Neutrophil (primary cell): ENCODE data around the gene AGPAT4.

Source experiments
- H3K27ac ChIP-seq: fragments of 200-600 bp; sonication (generic); 2 replicates; pipeline ENCODE4 v1.5.1; 2016; ENCODE audit warnings: mild to moderate bottlenecking, moderate library complexity
- H3K27me3 ChIP-seq: fragments of 200-600 bp; sonication (generic); 2 replicates; pipeline ENCODE4 v1.6.0; 2016; ENCODE audit warnings: mild to moderate bottlenecking
- H3K36me3 ChIP-seq: fragments of 200-600 bp; sonication (generic); 2 replicates; pipeline ENCODE4 v1.5.1; 2017
- H3K4me1 ChIP-seq, 2 experiments: fragments of 200-600 bp in 1 of 2; sonication (generic) in 1 of 2; 1 replicate in 1 of 2; 2 replicates in 1 of 2; pipeline versions ENCODE4 v1.5.1 to v1.6.1; 2013 to 2016; ENCODE audit warnings: low read depth in 1 of 2, low read length in 1 of 2, mild to moderate bottlenecking in 1 of 2, moderate library complexity in 1 of 2; ENCODE audit not compliant: control insufficient read depth in 1 of 2, insufficient read depth in 1 of 2
- H3K4me3 ChIP-seq, 2 experiments: fragments of 200-600 bp in 1 of 2; sonication (generic) in 1 of 2; 1 replicate in 1 of 2; 2 replicates in 1 of 2; pipeline ENCODE4 v1.5.1; 2013 to 2016; ENCODE audit warnings: low read depth in 1 of 2, low read length in 1 of 2, mild to moderate bottlenecking in 1 of 2, moderate library complexity in 1 of 2
- H3K9me3 ChIP-seq: fragments of 200-600 bp; sonication (generic); 2 replicates; pipeline ENCODE4 v1.5.1; 2016
- TF ChIP-seq, protein P1 (sequence below): fragments of 200-600 bp; sonication (generic); IDR thresholded peaks from 2 replicates; pipeline ENCODE4 v1.5.1; 2016; ENCODE audit warnings: antibody characterized with exemption

AGPAT4 gene

DNA sequence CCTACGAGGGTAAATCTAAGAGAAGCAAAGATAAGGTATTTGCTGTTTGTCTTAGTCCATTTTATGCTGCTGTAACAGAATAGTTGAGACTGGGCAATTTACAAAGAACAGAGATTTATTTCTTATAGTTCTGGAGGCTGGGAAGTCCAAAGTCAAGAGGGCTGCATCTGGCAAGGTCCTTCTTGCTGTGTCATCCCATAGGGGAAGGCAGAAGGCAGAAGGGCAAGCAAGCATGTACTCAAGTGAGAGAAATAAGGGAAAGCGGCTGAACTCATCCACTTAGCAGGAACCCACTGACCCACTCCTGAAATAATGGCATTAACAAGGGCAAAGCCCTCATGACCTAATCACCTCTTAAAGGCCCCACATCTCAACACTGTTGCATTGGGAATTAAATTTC is 102.7 kb downstream of the AGPAT4 start:
- H3K4me3 ChIP-seq, result no peak overlapping the region
- no peaks in the 10 kb centered on the region for H3K4me1 ChIP-seq
- TF ChIP-seq, protein P1, sequence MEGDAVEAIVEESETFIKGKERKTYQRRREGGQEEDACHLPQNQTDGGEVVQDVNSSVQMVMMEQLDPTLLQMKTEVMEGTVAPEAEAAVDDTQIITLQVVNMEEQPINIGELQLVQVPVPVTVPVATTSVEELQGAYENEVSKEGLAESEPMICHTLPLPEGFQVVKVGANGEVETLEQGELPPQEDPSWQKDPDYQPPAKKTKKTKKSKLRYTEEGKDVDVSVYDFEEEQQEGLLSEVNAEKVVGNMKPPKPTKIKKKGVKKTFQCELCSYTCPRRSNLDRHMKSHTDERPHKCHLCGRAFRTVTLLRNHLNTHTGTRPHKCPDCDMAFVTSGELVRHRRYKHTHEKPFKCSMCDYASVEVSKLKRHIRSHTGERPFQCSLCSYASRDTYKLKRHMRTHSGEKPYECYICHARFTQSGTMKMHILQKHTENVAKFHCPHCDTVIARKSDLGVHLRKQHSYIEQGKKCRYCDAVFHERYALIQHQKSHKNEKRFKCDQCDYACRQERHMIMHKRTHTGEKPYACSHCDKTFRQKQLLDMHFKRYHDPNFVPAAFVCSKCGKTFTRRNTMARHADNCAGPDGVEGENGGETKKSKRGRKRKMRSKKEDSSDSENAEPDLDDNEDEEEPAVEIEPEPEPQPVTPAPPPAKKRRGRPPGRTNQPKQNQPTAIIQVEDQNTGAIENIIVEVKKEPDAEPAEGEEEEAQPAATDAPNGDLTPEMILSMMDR, result no peak

DNA sequence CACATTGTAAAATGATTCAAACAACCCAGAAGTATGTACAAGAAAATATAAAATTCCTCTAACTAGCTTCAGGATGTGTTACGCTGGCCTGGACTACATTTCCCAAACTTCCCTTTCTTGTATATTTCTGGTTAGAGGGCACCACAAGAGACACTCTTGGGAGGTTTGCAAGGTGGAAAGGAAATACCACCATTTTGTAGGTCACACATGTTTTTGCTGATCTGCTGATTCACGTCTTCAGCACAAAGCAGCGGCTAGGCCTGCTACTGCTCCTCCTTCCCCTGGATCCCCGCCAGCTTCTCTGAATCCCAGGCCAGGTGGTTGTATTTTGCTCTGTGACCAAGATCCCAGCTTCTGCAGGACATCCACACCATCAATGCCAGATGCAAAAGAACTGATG is 104.2 kb downstream of the AGPAT4 start:
- Histone ChIP-seq H3K27ac (no peak overlapping the region), H3K27me3 (no peaks in the 10 kb centered on the region), H3K4me3 (no peak overlapping the region), H3K9me3 (no peaks in the 10 kb centered on the region), H3K36me3 (no peaks in the 10 kb centered on the region), H3K4me1 (no peaks in the 10 kb centered on the region)
- TF ChIP-seq, protein P1, result no peak

More for the DNA sequence above, 102.7 kb downstream of the AGPAT4 start:
- Histone ChIP-seq H3K9me3 (no peaks in the 10 kb centered on the region), H3K36me3 (no peaks in the 10 kb centered on the region), H3K27me3 (no peaks in the 10 kb centered on the region), H3K27ac (no peak overlapping the region)

DNA sequence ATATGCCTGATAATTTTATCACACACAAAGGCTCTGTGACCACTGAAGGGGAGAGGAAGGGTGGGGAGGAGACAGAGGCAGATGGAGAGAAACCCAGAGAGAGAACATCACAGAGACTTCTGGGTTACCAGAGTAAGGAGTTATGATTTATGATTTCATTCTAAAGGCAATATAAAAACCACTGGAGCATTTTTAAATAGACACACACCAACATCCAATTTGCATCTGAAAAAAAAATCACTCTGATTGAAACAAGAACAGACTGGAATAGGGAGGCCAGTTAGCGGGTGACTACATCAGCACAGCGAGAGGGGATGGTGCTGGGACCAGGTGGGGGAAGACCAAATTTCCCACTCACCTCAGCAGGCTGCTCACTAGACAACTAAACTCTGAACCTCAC is 104.8 kb downstream of the AGPAT4 start:
- TF ChIP-seq, protein P1, result no peak
- H3K36me3 ChIP-seq, result no peaks in the 10 kb centered on the region
- no peak overlapping the region for H3K27ac ChIP-seq
- H3K9me3 ChIP-seq, result no peaks in the 10 kb centered on the region
- no peak overlapping the region for H3K4me3 ChIP-seq
- H3K4me1 ChIP-seq, result no peaks in the 10 kb centered on the region
- no peaks in the 10 kb centered on the region for H3K27me3 ChIP-seq

DNA sequence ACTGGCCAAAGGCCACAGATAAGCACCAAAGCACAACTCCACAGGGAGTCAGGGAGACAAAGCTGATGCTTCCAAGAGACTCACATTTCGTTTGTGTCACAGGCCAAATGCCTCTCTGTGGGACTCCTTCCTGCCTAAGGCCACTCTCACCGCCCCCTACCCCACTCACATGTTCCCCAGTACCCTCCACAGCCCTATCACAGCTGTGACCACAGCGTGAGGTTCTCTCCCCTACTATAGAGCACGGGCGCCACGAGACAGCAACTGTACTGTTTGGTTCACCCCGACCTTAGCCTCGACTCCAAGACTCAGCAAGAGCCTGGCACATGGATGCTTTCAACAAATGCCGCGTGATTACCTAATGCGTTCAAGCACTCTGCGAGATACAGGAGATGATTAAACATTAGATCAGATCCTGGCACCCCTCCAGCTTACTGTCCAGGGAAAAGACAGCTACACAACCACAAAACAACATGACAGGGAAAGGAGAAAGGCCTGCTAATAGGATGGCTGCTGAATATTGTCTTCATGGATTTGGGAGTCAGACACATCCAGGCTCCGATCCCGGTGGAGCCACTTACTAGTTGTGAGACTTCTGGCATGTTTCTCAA is 105.5 kb downstream of the AGPAT4 start:
- H3K9me3 ChIP-seq, result no peaks in the 10 kb centered on the region
- TF ChIP-seq, protein P1, result no peak
- H3K27me3 ChIP-seq, result no peaks in the 10 kb centered on the region
- no peaks in the 10 kb centered on the region for H3K4me1 ChIP-seq
- H3K27ac ChIP-seq, result no peak overlapping the region
- no peaks in the 10 kb centered on the region for H3K36me3 ChIP-seq
- H3K4me3 ChIP-seq, result no peak overlapping the region

DNA sequence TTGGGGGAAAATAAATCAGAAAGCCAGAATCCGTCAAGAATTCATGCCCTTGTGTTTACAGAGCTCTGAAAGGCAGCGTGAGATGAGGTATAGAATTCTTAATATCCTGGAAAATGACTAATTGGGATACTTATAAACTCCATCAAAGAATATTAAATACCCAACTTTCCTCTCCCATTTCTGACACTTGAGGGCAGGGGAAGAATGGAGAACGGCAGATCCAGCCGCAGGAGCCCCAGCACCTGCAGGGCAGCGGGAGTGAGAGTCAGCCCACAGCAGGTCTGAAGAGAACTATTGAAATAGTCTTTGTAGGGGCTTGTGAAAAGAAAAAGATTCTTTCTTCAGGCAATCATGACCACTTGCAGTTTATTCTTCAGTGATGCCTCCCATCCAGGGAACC is 107.2 kb downstream of the AGPAT4 start:
- Histone ChIP-seq H3K27ac (no peak overlapping the region), H3K27me3 (no peaks in the 10 kb centered on the region), H3K9me3 (no peaks in the 10 kb centered on the region), H3K4me1 (no peaks in the 10 kb centered on the region), H3K36me3 (no peaks in the 10 kb centered on the region), H3K4me3 (no peak overlapping the region)
- TF ChIP-seq, protein P1, result no peak
